ENCODE data around the gene ANKMY1. TPM values are rescaled to one million over a fixed set of nuclear protein-coding genes. Genes with fewer than 3 reads are reported as not detected.

ANKMY1 gene
- total RNA-seq, 2 experiments from 2014 or later = 13.3 to 15.9 TPM

DNA sequence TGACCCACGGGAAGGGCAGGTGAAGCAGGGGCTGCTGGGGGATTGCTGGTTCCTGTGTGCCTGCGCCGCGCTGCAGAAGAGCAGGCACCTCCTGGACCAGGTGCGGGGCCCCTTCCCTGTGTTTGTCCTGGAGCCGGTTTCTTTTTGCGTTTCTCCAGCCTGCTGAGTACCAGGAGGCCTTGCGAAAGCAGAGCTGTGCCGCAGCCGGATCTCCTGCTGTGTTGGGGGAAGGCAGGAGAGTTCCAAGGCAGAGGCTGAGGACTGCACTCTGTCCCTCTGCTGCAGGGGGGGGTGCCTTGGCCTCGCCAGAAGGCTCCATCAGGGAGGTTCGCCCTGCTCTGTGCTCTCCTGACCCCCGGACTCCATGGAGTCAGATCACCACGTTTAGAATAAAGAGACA, 31.6 kb upstream of the ANKMY1 start:
- no peak overlapping the region for H3K27ac Mint-ChIP-seq

DNA sequence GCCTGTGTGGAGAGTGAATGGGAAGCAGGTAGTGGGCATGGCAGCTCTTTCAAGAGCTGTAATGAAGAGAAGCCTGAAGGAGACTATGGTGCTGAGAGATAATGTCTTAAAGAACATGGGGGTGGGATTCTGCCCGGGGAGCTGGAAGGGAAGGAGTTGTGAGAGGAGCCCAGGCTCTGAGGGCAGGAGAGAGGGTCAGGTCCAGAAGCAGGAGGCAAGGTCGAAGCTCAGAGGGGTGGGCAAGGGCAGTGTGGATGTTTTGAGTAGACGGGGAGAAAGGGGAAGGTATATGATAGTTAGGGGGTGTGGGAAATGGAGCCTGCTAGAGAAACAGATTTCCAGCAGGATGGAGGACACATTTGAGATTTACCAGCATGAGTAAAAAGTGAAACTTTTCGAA, 30.9 kb upstream of the ANKMY1 start:
- H3K4me1 Mint-ChIP-seq = peaks cover 31% of the 10 kb centered on the region
- H3K27ac Mint-ChIP-seq = no peak overlapping the region
- no peak for DNase-seq
- no peaks in the 10 kb centered on the region for H3K27me3 Mint-ChIP-seq
- no peaks in the 10 kb centered on the region for H3K9me3 Mint-ChIP-seq
- no peaks in the 10 kb centered on the region for H3K36me3 Mint-ChIP-seq
- no peak overlapping the region for H3K4me3 Mint-ChIP-seq

More for the DNA sequence above, 31.6 kb upstream of the ANKMY1 start:
- Mint-ChIP-seq H3K27me3 (no peaks in the 10 kb centered on the region), H3K36me3 (no peaks in the 10 kb centered on the region), H3K4me1 (peaks cover 29% of the 10 kb centered on the region), H3K4me3 (no peak overlapping the region), H3K9me3 (no peaks in the 10 kb centered on the region)
- DNase-seq = no peak

DNA sequence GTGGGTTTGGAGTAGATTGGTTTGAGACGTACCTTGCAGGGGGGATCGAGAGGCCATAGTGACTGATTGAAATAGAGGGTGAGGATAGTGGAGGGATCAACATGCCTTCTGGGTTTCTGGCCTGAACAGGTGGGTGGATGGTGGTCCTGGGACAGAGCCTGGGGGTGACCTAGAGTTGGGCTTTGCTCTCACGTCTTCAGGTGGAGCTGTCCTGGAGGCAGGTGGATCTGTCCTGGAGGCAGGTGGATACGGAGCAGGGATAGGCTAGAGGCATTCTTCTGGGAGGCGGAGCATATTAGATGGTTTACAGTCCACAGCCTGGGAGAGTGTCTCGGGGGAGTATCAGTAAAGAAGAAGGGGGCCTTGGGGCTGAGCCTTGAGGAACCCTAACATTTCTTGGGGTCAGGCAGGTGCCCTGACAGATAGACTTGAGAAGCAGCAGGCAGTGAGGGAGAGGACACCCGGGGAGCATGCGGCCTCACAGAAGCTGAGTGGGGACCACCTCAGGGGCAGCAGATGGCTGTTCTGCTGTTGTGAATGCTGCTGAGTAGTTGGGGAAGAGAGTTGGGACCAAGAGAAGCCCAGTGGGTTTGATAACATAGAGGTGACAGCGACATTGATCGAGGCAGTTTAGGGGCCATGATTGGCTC, 30.3 kb upstream of the ANKMY1 start:
- Mint-ChIP-seq H3K4me1 (peaks cover 34% of the 10 kb centered on the region), H3K36me3 (no peaks in the 10 kb centered on the region), H3K9me3 (no peaks in the 10 kb centered on the region), H3K27me3 (no peaks in the 10 kb centered on the region), H3K4me3 (peak overlapping the region; percentile 91), H3K27ac (peak overlapping the region; percentile 14)
- no peak for DNase-seq

DNA sequence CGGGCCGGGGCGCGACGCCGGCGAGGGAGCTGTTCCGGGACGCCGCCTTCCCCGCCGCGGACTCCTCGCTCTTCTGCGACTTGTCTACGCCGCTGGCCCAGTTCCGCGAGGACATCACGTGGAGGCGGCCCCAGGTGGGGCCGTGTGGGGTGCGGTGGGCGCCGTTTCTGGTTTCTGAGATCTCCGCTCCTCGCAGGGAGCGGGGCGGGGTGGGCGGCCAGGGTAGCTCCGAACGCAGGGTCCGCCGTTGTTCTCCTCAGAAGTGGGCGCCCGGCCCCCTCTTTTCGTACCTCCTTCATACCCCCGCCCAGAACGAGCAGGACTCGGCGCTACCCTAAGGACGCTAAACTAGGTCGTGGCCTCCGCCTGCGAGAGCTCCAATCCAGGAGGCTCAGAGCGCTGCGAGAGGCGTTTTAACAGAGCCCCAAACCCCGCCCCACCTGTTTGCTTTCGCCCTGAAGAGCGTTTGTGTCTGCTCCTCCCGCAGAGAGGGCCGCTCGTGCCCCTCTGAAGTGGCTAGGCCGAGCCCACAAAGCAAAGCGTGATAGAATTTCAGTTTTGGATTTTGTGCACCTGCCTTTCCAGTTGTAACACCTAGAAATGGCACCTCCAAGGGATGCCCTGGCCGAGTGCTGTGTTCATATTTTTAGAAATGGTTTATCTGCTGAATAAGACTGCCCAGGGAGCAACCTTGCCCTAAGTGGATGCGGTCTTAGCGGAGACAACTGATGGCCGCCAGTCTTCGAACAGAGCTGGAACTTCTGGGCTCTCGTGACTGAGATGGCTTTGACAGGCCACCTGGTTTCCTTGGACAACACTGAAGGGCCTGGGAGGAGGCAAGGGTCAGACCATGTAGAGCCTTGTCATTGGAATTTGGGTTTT, 29.4 kb upstream of the ANKMY1 start:
- no peaks in the 10 kb centered on the region for H3K36me3 Mint-ChIP-seq
- no peaks in the 10 kb centered on the region for H3K27me3 Mint-ChIP-seq
- H3K9me3 Mint-ChIP-seq = no peaks in the 10 kb centered on the region
- peak overlapping the region; percentile 84 for H3K27ac Mint-ChIP-seq
- H3K4me3 Mint-ChIP-seq = peak overlapping the region; percentile 91
- DNase-seq = peak; percentile 68
- H3K4me1 Mint-ChIP-seq = peaks cover 41% of the 10 kb centered on the region

DNA sequence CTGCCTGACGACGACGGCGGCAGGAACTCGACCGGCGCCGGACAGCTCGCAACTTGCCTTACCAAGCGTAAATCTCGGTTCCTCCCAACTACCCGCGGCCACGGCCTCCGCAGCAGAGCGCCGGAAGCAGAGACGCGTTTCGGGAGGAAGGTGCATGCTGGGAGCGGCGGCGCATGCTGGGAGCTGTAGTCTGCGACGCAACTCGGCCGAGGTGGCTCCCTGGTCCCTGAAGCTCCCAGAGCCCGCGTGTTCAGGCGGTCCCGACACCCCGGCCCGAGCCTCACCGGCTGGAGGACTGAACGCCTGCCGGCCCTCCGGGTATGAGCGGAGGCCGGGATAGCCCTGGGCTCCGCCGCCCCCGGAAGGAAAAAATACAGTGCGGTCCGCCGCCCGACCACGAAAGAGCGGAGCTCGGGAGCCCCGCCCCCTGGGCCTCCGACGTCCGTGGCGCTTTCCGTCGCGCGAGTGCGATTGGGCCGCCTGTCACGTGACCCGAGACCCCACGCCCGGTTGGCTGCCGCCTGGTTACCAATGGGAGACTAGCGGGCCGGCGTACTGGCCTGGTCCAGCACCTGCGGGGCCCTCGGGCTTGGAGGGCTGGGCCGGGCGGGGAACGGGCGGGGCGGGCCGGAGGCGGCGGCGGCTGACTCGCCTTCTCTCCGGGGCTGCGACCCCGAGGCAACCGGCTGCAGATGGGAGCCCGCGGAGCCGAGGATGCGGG, 28.6 kb upstream of the ANKMY1 start, which contains the start of gene CAPN10:
CAPN10 (plus strand) TSS at position 537 of the 721 bp plus-strand sequence; CDS start at position 715, 178 bp downstream.
- DNase-seq = peak; percentile 98
- Mint-ChIP-seq H3K27ac (peak within 1 kb of the TSS; percentile 89), H3K4me3 (peak within 1 kb of the TSS; percentile 91), H3K4me1 (peaks cover 43% of the 10 kb centered on the region), H3K9me3 (no peaks in the 10 kb centered on the region), H3K27me3 (no peaks in the 10 kb centered on the region), H3K36me3 (peaks cover 5% of the 10 kb centered on the region)

DNA sequence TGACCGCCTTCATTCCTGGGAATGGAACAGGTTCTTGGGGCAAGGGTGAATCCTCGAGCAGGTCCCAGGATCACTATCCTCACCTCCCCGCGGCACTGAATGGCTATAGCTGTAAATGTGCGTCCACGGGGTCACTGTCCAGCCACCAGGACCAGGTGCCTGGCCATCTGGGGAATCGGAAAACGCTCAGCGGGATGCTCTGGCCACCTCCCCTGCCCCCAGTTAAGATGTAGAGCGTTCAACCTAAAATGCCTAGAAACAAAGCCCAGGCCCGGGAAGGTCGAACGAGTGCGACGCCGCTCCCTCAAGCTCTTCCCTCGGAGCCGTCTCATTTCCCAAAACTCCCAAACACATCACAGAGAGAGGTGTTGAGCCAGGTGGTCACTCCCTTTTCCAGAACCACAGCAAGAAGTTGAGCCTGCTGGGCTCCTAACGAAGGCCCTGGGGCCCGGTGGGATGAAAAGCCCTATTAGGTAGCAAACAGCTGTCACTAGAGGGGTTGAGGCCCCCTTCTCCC, 28.0 kb upstream of the ANKMY1 start:
- Mint-ChIP-seq H3K27ac (peak overlapping the region; percentile 89), H3K9me3 (peaks cover 3% of the 10 kb centered on the region), H3K4me1 (peaks cover 43% of the 10 kb centered on the region), H3K27me3 (no peaks in the 10 kb centered on the region), H3K4me3 (peak overlapping the region; percentile 89), H3K36me3 (peaks cover 8% of the 10 kb centered on the region)
- DNase-seq = no peak

DNA sequence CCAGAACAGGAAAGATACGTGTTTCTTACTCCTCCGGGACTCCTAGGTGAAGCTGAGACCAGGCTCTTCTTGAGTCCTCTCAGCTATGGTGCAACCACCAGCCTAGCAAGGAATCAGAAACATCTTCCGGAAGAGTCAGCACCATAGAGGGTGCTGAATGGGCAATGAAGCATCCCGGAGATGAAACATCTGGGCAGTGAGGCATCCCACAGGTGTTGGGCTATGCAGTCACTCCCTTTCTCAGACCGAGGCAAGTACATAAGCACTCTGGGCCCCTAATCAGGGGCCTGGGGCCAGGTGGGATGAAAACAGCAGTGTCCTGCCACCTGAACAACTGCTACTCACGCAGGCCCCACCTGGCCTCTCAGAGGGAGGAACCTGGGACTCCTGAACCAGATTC, 27.3 kb upstream of the ANKMY1 start:
- Mint-ChIP-seq H3K36me3 (peaks cover 10% of the 10 kb centered on the region), H3K27me3 (no peaks in the 10 kb centered on the region), H3K4me3 (peak overlapping the region; percentile 89), H3K4me1 (peaks cover 45% of the 10 kb centered on the region), H3K9me3 (peaks cover 3% of the 10 kb centered on the region), H3K27ac (no peak overlapping the region)
- no peak for DNase-seq

DNA sequence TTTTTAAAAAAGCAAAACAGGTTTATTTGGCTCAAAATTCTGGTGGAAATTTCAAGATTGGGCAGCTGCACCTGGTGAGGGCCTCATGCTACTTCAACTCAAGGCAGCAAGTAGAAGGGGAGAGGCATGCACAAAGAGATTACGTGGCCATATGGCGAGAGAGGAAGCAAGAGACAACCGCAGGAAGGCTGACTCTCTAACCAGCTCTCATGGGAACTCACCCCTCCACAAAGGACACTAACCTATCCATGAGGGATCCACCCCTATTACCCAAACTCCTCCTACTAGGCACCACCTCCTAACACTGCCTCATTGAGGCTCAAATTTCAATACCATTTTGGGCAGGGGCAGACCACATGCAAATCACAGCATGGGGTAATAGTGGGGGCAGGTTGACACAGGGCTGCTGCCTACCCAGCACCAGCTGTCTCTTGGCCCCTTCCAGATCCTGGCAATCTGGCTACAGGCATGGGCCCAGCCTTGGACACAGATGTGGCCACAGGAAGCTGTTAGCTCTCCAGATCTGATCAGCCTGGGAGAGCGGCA, 26.8 kb upstream of the ANKMY1 start:
- peaks cover 10% of the 10 kb centered on the region for H3K36me3 Mint-ChIP-seq
- H3K27me3 Mint-ChIP-seq = no peaks in the 10 kb centered on the region
- peaks cover 49% of the 10 kb centered on the region for H3K4me1 Mint-ChIP-seq
- H3K4me3 Mint-ChIP-seq = peak overlapping the region; percentile 89
- no peak overlapping the region for H3K27ac Mint-ChIP-seq
- no peak for DNase-seq
- H3K9me3 Mint-ChIP-seq = peaks cover 3% of the 10 kb centered on the region

DNA sequence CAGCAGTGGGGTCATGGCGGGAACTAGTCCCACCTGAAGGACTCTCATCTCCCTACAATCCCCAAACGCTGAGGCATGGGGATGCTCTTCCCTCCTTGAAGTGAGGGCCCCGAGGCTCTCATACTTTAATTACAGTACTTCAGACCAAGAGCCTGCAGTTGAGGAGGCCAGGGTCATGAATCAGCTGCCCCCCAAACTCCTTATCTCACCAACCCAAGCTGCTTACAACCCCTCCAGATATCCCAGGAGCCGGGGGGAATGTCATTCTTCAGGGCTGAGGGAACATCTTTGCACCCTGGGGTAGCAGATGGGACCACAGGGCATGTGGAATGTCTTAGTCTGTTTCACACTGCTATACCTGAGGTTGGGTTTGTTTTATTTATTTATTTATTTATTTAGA, 26.0 kb upstream of the ANKMY1 start:
- H3K27ac Mint-ChIP-seq = no peak overlapping the region
- H3K27me3 Mint-ChIP-seq = no peaks in the 10 kb centered on the region
- peaks cover 3% of the 10 kb centered on the region for H3K9me3 Mint-ChIP-seq

DNA sequence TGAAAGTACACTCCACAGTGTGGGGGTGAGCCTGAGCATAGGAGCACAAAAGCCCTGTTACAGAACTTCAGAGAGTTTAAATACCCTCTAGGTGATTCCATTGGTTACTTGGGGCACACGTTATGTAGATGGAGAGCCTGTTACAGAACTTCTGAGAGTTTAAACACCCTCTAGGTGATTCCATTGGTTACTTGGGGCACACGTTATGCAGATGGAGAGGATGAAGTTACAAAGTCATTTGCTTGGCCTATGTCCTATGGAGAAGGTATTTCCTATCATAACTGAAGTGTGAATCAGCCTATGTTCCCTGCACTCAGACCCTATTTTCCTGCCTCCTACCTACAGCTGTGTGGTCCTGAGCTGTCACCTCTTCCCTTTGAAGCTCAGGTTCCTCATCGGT, 25.0 kb upstream of the ANKMY1 start:
- no peak overlapping the region for H3K27ac Mint-ChIP-seq

More for the DNA sequence above, 26.0 kb upstream of the ANKMY1 start:
- DNase-seq = no peak
- Mint-ChIP-seq H3K4me3 (no peak overlapping the region), H3K4me1 (peaks cover 49% of the 10 kb centered on the region), H3K36me3 (peaks cover 11% of the 10 kb centered on the region)

DNA sequence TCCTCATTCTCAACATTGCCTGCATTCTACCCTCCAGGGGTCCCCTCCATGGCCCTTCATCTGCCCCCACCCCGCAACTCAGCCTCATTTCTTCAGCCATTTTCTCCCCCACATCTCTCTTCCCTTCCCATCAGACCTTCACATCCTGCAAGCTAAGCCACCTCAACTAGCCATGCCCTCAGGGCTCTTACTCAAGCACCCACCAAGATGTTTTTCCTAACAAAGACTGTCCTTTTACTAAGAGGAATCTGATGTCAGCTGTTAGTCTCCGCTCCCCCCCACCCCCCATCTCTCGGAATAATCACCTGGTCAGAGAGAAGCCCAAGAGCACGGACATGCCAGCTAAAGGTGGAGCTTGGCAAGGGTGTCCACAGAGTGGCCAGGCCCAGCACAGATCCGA, 24.0 kb upstream of the ANKMY1 start:
- Mint-ChIP-seq H3K4me1 (peaks cover 36% of the 10 kb centered on the region), H3K36me3 (peaks cover 15% of the 10 kb centered on the region), H3K9me3 (peaks cover 3% of the 10 kb centered on the region), H3K4me3 (no peak overlapping the region), H3K27me3 (no peaks in the 10 kb centered on the region), H3K27ac (no peak overlapping the region)
- no peak for DNase-seq

More for the DNA sequence above, 25.0 kb upstream of the ANKMY1 start:
- H3K4me3 Mint-ChIP-seq = no peak overlapping the region
- H3K4me1 Mint-ChIP-seq = peaks cover 39% of the 10 kb centered on the region
- DNase-seq = no peak
- peaks cover 3% of the 10 kb centered on the region for H3K9me3 Mint-ChIP-seq
- peaks cover 13% of the 10 kb centered on the region for H3K36me3 Mint-ChIP-seq
- H3K27me3 Mint-ChIP-seq = no peaks in the 10 kb centered on the region

DNA sequence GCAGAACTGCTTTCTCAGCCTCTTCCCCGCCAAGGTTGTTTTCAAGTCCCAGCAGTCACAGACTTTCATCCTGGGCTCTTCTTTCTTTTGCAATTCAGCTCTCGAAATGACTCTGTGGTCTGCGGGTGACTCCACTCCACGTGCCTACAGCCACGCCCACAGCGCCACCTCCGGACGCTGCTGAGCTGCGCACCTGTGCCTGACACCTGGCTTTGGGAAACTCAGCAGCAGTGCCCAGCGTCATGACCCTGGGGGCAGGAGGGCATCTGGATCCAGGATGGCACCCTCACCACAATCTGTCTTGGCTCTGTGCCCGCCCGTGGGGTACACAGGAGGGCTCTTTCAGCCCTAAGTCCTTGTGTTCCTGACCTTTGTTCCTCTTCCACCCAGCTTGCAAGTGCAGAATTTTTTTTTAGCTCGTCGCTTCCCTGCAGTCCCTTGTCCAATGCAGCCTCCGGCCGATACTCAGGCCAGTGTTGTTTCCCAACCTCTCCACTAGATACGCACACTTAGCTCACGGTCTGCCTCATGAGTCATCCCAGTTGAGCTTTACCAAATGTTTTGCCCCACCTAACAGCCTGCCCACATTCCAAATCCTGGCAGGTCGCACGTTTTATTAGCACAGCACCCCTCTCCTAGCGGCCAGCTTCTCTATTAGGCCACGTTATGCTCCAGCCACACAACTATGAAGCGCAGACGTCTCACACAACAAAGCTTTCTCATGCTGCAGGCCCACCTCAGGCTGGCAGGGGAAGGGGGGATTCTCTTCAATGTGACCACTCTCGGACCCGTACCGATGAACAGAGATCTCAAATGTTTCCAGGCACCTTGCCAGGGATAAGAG, 22.2 kb upstream of the ANKMY1 start:
- no peaks in the 10 kb centered on the region for H3K27me3 Mint-ChIP-seq
- peaks cover 15% of the 10 kb centered on the region for H3K36me3 Mint-ChIP-seq
- peaks cover 3% of the 10 kb centered on the region for H3K9me3 Mint-ChIP-seq
- H3K27ac Mint-ChIP-seq = peak overlapping the region; percentile 83
- peaks cover 34% of the 10 kb centered on the region for H3K4me1 Mint-ChIP-seq
- peak; percentile 72 for DNase-seq
- H3K4me3 Mint-ChIP-seq = no peak overlapping the region

DNA sequence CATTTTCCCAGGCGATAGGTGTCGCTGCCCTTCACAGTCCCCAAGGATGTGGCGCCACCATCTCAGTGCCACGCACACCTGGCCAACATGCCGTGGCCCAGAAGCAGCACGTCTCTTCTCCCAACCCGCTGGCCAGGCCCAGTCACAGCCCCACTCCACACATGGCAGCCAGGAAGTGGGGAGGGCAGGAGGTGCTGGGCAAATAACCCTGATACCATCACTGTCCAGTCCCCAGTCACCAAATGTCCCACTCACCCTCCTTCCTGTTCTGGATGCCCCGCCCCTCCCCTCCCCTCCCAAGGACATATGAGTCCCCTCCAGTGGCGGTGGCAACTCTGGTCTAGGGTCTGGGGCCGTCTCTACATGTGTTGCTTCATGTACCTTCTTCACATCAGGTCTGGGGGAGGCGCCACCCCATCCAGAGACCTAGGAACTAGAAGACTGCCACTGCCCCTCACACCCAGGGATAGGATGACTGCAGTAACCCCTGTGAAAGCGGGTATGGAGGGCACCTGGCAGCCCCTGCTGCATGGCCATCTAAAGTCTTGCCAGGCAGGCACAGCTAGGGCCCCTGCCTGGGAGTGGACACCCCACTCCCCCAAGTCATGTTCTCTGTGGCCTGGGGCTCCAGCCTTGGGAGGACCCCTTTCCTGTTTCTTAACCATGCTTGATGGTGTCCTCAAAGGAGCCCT, 21.4 kb upstream of the ANKMY1 start:
- H3K4me1 Mint-ChIP-seq = peaks cover 26% of the 10 kb centered on the region
- DNase-seq = no peak
- peaks cover 15% of the 10 kb centered on the region for H3K36me3 Mint-ChIP-seq
- no peaks in the 10 kb centered on the region for H3K27me3 Mint-ChIP-seq
- peaks cover 3% of the 10 kb centered on the region for H3K9me3 Mint-ChIP-seq
- no peak overlapping the region for H3K4me3 Mint-ChIP-seq
- peak overlapping the region; percentile 83 for H3K27ac Mint-ChIP-seq

Data from activated naive CD8-positive, alpha-beta T cell treated with anti-CD3 and anti-CD28 coated beads for 36 hours (primary cell).